ENCODE results near the gene XPO1. TPM values are rescaled to one million over a fixed set of nuclear protein-coding genes. Genes with fewer than 3 reads are reported as not detected.

The XPO1 gene
- total and polyA plus RNA-seq, 2 experiments from 2014 or later = 115 to 485 TPM

- no peak for TF ChIP-seq ZNF462 (CRISPR knock-in tag; IDR thresholded peaks at IDR 0.05)
These were observed 73.1 kb downstream of the XPO1 start (continued) for GRCh38 chr2:61465045-61465444.

- Histone ChIP-seq H3K27me3 (ENCODE audit: insufficient read depth) (no peaks in the 10 kb centered on the region), H3F3A (replicated peaks; ENCODE audit: low read depth) (no peaks in the 10 kb centered on the region), H3K79me2 (replicated peaks; ENCODE audit: insufficient read depth) (peaks cover 100% of the 10 kb centered on the region), H3K4me1 (ENCODE audit: insufficient read depth) (peaks cover 16% of the 10 kb centered on the region), H3K36me3 (ENCODE audit: insufficient read depth) (no peaks in the 10 kb centered on the region; the same call in 1 of the 2 replicates), H2AFZ (no peak overlapping the region), H4K20me1 (replicated peaks; ENCODE audit: insufficient read depth) (peaks cover 66% of the 10 kb centered on the region), H3K4me3 (no peak overlapping the region), H3K4me2 (no peak overlapping the region), H3K27ac (ENCODE audit: low read depth) (0 out of 2 replicates have a peak overlapping the region, but pooled peaks have one; percentile 20), H3K9me2 (ENCODE audit: insufficient read depth) (no peaks in the 10 kb centered on the region)
- Mint-ChIP-seq H3K27me3 (ENCODE audit: insufficient read depth, low read depth, poor library complexity) (peaks cover 7% of the 10 kb centered on the region), H3K4me1 (peaks cover 22% of the 10 kb centered on the region), H3K4me3 (no peak overlapping the region), H3K36me3 (ENCODE audit: low read depth) (peaks cover 22% of the 10 kb centered on the region; the same call in 2 of the 3 replicates), H3K27ac (peak overlapping the region; percentile 32; the same call in 1 of the 2 replicates), H3K9me3 (no peaks in the 10 kb centered on the region)
- DNase-seq (ENCODE audit: low spot score) (no peak), ATAC-seq (no peak)
- TF ChIP-seq ZNF462 (CRISPR knock-in tag; IDR thresholded peaks at IDR 0.05) = no peak
These were observed 74.2 kb downstream of the XPO1 start for GRCh38 chr2:61463769-61464475.

Measured in GM23338 (cell line).